Fibroblast of peridontal ligament (primary cell): ENCODE data around the gene TFF2.

ENCODE experiments used
- DNase-seq: peaks from one replicate; pipeline ENCODE4 v3.0.0-alpha.2; 2010; ENCODE audit errors: extremely low read depth

The TFF2 gene

DNA sequence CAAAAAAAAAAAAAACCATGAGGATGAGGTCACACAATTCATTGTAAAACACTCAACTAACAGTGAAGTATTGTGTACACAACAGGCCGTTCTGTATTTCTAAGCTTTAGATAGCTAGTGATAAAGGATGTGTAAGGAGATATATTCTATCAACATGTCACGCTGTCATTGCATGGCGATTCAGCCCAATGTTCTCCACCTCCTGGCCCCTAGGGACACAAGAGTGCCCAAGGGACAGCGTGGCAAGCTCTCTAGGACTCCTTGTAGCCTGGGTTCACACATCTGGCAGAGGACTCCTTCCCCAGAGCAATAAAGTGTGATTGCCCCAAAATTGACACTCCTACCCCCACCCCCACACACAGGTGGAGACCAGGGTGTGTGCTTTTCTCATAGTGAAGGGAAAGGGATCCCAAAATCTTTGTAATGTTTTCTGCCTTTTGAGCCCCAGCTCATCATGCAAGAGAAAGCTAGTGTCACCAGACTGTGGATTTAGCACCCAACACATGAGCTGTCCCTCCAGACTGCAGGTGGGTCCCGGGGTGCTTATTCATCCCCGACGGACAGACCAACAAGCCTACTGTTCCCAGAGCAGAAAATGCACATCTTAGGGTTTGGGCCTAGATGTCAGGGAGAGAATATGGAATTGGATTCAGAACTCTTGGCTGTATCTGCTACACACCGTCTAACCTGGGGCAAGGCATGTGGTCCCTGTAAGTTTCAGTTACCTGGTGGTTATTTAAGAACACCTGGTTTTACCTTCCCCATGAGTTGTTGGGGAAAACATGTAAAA is 33.6 kb upstream of the TFF2 start:
- DNase-seq, result no peak

DNA sequence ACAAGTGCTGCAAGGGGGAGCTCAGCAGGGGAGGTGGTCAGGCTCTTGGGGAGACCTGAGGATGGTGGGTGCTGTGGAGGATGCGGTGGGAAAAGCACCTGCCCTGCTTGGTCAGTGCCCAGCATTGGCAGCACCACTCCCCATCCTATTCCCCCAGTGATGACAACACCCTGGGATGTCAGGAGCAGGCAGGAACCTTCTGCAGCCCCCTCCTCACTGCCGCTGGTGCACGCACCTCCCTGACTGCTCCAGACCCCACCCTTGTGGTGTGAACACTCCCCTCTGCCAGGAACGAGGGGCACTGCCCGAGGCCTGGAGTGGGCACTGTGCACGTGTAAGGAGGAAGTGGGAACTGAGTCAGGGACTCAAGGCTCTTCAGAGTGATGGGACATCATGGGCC is 32.5 kb upstream of the TFF2 start:
- no peak for DNase-seq

DNA sequence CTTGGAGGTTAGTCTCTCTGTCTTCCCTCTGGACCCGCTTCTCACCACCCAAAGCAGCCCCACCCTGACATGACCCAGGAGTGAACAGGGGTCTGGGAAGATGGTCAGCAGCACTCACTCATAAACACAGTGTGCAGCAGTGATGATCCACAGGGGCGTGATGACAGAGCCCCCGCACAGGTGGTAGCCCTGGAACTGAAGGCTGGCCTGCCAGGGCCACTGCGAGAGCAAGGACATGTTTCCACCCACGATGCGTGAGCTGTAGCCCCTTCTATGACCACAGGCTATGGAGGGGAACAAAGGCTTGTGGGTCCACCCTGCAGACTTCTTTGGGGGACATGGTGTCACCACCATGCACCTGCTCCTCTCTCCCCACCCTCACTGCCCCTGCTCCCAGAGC is 32.1 kb upstream of the TFF2 start:
- no peak for DNase-seq

DNA sequence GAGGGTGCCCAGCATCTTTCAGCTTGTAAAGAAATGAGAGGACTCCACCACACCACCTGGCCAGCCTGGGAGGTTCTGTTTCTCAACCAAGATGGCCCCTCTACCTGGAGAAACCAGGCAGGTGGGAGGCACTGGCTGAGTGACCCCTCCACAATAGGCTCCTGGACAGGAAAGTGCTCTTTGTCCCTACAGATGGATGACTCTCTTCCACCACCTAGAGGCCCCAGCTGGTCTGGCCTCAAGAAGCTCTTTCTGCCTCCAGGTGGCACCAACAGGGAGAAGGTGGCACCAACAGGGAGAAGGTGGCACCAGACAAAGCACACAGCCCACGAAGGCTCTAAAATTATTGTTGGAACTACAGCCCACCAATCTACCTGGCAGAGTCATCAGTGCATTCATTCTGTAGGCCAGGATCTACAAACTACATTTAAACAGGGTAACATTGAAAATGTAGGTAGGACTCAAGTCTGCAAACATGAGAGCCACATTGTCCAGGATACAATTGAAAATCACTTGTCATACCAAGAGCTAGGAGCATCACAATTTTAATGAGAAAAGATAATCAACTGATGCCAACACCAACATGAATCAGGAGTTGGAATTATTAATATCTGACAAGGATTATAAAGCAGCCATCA is 30.7 kb upstream of the TFF2 start:
- peak; percentile 3 for DNase-seq

DNA sequence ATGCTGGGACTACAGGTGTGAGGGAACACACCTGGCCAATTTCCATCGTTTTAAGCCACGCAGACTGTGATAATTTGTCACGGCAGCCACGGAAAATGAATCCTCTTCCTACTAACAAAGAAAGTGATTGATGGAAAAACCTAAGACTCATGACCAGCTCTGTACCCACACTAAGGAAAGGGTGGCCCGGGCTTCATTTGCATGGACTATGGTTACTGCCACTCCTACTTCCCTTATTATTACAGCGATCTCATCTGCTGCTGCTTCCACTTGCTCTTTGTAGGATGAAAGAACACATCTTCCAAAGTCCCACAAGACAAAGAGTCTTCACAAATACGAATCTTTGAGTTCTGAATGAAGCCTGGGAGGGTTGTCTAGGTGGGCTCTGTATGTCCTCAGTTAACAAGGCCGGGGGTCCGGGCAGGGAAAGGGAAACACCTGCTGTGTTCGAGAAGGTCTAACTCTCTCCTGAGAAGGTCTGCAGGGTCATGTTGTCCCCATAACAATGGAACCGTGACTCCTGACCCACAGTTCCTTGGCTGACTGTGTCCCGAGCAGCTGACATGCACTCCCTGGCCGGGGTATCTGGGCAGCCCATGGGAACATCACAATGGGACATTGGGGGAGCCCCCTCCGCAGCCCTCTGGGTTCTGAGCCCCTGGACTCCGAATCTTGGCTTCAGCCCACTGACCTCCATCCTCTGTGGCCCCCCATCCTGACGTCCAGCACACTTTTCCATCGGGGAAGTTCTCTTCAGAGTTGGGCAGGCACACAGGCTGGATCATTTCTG is 28.8 kb upstream of the TFF2 start:
- no peak for DNase-seq

DNA sequence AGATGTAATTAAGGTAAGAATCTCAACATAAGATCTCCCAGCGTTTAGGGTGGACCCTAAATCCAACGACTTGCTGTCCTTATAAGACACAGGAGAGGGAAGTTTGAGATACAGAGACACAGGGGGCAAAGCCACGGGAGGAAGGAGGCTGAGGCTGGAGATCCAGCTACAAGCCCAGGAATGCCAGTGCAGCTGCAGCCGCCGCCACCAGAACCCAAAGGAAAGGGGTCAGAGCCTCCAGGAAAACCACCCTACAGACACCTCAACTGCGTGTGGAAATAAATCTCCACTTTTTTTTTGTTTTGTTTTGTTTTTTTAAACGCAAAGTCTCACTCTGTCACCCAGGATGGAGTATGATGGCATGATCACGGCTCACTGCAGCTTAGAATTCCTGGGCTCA is 27.6 kb upstream of the TFF2 start:
- no peak for DNase-seq

DNA sequence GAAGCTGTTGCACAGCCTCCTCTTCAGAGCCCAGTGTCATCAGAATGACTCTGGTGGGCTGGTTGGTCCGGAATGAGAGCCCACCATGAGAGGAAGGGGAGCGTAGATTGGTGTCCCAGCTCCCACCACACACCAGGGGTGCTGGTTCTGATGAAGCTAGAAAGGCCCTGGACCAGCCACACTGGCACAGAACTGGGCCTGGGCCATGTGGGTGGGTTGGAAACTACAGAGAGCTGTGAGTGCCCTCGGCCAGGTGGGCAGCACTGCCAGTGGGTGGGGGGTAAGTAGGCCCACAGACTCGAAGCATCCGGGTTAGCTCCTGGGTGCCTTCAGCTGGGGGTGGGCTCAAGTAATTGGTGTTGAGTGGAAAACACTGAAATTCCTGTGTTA is 27.2 kb upstream of the TFF2 start:
- no peak for DNase-seq

DNA sequence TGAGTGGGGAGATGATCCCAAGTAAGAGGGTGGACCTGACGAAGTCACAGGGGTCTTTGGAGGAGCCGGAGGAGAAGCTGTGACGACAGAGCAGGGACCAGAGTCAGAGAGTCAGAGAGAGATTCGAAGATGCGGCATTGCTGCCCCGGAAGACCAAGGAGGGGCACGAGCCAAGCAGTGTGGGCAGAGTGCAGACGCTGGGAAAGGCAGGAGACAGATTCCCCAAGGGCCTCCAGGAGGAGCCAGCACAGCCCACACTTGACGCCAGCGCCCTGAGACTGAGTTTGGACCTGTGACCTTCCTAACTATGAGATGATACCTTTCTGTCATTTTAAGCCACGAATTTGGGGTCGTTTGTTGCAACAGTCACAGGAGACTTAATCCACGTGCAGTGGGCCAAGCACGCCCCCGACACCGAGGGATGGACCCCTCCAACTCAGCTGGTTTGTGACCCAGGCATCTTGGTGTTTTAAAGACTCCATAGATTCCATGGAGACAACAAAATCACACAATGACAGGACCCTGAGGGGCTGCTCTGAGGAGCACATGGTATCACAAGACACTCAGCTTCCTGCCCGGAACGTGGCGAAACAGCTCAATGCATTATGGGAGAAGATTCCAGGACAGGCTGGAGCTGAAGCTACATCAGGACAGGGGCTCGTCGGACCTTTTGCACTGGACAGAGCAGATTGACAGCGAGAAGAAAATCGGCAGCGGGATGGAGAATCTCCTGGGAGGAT is 26.6 kb upstream of the TFF2 start:
- no peak for DNase-seq

DNA sequence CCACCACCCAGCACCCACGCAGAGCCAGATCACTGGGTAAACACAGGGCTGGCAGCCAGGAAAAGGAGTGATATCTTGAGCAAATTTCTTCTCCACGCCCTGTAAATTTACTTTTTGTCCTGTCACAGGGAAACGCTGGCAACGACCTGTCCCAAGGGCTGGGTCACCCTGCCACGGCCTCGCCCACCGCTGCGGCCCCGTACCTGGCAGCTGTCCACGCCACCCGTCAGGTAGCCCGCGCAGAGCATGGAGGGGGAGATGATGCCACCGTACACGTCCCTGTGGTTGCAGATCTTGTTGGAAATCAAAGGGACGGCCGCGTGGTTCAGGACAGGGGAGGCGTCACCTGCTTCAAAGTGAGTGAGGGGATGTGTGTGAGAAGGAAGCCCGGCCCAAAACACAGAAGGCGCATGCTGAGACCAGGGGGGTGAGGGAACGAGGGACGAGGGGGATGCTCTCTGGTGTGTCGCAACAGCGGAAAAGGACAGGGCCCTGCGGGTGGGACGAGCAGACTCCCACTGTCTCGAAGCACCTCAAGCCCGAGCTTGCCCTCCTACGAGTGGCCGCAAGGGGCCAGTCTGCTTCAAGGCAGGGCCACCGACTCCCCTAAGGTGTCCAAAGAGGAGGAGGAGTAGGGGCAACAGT is 25.7 kb upstream of the TFF2 start:
- DNase-seq, result no peak

DNA sequence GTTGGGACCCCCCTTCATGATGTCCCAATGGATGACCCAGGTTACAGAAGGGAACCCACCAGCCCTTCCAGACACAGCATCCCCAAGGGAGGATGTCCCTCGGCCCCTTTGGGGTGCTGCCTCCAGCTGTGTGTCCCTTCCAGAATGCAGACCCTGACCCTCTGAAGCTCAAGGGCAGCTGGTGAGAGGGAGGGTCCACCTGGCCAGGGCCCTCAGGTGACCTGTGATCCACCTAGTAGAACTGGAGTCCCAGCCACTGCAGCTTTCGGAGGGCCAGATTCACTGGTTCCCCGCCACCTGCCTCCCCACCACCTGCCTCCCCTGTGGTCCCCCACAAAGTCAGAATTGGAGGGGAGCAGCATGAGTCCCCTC is 25.2 kb upstream of the TFF2 start:
- DNase-seq, result no peak

DNA sequence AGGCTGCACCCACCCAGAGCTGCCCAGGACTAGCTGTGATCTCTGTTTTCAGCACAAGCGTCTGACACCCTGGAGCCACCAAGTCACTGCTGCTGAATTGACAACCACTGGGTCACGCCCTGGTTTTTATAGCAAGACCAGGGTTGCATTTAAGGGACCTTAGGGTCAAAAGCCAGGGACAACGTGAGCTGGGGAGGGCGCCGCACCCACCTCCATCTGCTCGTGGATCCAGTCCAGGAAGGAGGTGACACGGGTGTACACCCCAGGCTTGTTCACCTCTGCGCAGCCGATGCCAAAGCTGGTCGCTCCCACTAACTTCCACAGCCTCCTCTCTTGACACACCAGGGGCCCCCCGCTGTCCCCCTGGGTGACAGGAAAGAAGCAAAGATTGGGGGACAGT is 24.7 kb upstream of the TFF2 start:
- no peak for DNase-seq

DNA sequence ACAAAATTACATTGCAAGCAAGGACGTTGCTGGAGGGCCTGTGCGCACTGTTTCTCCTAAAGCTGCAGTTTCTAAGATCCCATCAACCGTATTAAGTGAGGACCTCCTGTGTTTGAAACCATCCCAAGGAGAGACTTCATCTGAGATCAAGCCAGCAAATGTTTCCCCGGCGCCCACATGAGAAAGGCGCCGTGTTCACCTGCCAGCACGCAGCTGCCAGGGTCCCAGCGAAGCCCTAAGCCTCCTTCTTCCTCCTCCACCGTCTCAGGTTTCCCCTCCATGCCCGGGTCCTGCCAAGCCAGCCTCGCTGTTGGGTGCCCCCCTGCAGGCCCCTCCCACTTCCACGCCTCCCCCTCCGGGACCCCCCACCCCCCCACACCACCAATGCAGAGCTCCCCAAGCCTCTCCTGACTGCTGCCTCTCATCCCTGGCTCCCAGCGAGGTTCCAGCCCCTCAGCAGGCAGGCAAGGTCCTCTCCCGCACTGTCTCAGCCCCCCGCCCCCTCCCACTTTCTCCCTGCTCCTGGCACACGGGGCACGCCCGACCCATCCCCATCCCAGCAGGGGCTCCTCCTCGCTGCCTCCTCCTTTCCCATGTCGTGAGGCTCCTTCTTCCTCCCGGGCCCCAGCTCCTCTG is 24.2 kb upstream of the TFF2 start:
- DNase-seq, result no peak

DNA sequence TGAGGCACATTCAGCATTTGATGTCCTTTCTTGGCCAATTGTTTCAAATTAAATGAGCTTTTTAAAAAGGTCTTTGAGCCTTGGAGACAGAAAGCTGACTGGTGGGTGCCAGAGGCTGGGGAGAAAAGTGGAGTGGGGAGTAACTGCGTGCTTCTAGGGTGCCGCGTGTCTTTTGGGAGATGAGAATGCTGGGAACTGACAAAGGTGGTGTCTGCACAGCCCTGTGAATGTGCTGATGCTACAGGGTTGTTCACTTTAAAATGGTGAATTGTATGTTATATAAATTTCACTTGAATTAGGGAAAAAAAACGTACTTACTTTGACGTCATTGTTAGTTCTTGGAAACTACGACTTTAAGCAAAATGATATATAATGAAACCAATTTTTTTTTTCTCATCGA is 23.7 kb upstream of the TFF2 start:
- no peak for DNase-seq

DNA sequence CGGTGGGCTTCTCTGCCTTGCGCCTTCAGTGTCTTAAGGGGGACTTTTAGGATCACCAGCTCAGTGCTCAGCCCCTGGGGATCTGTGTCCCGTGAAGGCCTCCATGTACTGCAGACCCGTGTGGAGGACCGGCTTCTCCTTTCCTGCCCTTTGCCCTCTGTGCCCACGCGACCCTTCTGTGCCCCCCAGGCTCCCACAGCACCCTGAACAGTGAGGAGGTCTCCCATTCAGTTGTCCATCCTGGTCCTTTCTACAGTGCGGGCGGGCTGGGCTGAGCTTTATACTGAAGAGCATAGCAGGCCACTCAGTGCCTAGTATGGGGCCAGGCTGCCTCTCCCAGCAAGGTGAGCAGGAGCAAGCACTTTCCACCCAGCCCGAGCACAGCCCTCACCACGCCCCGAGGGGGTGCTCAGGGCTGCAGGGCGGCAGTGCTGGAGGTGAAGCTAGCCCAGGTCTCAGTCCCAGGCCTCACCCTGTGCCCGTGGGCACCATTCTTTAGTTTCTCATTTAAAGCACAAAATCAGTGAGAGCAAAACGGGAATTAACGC is 23.2 kb upstream of the TFF2 start:
- DNase-seq, result no peak

DNA sequence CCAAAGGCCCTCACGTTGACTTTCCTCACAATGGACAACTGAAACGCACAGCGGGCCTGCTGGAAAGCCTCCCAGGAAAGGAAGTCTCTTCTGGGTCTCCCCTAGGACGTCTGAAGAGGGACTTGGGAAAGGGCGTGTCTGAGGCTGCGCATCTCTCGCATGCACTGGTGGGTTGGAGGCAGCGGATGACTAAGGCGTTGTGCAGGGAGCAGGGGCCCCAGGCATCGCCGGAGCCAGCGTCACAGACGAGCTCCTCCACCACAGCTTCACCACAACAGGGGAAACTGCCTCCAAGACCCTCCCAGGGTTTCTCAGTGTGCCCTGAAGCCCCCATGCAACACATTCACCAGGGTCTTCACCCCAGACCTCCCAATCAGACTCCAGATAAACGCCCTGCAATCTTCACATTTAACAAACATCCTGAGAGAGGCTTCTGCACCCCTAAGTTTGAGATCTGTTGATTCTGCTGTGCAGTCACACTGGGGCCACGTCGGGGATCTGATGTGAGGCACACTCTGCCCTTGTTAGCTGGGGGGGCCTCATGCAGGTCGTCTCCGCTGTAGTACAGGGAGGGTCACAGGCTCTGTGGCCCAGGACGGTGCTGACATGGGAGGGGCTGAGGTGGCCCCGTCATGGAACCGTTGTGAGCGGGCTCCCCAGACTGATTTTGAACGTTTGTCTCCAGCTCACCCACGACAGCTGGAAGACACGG is 22.6 kb upstream of the TFF2 start:
- no peak for DNase-seq

DNA sequence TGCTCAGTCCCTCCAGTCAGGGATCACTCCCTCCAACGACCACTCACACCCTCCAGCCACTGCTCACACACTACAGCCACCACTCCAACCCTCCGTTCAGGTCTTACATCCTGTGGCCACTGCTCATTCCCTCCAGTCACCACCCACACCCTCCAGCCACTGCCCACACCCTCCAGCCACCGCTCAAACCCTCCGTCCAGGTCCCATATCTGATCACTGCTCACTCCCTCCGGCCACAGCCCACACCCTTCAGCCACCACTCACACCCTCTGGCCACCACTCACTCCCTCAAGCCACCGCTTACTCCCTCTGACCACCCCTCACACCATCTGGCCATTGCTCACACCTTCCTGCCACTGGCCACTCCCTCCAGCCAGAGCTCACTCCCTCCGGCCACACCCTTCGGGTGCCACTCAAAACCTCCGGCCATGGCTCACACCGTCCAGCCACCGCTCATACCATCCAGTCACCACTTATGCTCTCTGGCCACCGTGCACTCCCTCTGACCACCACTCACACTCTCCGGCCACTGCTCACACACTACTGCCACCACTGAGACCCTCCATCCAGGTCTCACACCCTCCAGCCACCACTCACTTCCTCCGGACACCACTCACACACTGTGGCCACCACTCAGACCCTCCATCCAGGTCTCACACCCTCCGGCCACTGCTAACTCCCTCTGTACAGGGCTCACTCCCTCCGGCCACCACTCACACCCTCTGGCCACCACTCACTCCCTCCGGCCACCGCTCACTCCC is 20.3 kb upstream of the TFF2 start:
- DNase-seq, result no peak

DNA sequence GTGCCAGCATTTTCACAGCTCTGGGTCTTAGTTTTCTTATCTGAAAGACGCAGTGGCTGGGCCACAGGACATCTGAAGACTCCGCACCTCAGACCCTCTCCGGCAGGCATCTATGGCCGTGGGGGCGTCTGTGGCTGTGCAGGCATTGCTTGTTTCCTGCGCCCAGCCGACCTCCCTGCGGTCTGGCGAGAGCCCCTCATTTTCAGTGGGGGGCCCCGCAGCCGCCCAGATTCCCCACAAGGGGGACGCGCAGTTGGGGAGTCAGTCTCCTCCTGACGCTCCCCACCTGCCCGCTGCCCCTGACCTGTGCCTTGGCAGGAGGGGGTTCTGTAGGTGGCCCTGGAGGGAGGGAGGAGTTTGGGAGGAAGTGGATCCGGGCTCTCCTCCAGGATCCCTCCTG is 19.0 kb upstream of the TFF2 start:
- DNase-seq, result no peak

DNA sequence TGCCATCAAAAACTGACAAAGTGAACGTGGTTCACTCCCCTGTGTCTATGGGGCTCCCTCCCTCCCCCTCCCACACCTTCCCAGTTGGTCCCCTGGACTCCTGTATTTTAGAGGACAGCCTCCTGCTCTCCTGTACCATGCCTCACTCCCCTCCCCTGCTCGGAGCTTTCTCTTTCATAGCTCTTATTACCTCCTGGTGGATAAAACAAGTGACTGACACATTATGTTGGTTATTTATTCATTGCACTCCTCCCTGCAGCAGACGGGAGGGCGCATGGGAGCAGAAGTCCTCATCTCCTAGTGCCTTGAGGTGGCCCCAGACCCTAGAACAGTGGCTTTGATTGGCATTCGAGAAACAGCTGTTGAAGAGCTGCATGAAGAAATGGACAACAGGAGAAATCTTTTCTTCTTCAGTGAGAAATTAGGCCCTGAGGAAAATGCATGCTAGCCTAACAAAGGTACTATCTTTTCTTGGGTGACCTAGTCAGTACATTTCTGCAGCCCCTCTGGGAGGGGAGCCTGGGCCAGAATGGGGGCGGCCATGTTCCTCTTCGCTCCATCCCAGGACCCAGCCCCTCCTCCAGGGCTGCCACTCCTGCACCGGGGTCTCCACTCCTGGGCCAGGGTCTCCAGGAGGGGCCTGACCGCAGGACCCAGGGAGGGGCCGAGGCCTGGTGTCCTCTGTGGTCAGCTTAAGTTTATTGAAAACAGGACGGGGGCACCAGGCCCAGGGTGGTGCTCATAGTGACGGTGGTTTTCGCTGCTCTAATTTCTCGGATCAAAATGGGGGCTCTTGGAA is 16.8 kb upstream of the TFF2 start:
- no peak for DNase-seq
